Brain pericyte (primary cell): Measurements from ENCODE around the gene SORCS2.

Source experiments
- DNase-seq: peaks from one replicate; pipeline ENCODE4 v3.0.0-alpha.2; 2012; ENCODE audit warnings: low read depth, low spot score

SORCS2 gene

DNA sequence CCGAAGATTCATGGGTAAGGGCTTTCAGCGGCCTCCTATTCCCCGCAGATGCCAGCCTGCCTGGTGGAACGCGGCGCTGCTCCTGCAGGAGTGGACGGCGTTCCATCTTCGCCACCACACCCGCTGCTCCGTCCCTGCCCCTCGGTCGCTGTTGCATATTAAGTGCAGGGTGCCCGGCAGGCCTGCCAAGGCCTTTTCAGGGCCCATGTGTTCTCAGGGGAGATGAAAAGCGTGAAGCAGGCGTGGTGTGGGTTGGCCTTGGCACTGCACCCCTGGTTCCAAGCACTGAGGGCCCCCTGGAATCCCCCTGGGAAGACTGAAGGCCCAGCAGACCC, 52.0 kb downstream of the SORCS2 start:
- DNase-seq = no peak

GRCh38 chr4:7244751-7245320, 52.5 kb downstream of the SORCS2 start:
- DNase-seq = no peak

- DNase-seq = no peak
Observed at GRCh38 chr4:7247521-7247920, 55.2 kb downstream of the SORCS2 start.

DNA sequence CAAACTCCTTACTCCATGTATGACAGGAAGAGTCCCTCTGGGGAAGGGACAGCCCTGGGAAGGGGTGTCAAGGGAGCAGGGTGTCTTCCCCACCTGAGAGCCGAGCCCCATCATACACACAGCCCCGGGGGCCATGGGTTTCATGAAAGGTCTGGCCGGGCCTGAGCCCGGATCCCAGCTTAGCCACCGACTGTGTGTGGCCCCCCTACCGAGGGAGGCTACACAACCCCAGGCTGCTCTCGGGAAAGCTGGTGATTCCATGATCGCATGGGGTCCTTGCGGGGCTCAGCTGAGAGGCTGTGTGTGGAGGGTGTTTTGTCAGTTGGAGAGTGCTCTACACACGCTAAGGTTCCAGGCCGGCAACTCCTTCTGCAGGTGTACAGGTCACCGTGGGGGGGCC, 55.6 kb downstream of the SORCS2 start:
- no peak for DNase-seq

- DNase-seq = no peak
Observed at GRCh38 chr4:7248857-7249256, 56.5 kb downstream of the SORCS2 start.

DNA sequence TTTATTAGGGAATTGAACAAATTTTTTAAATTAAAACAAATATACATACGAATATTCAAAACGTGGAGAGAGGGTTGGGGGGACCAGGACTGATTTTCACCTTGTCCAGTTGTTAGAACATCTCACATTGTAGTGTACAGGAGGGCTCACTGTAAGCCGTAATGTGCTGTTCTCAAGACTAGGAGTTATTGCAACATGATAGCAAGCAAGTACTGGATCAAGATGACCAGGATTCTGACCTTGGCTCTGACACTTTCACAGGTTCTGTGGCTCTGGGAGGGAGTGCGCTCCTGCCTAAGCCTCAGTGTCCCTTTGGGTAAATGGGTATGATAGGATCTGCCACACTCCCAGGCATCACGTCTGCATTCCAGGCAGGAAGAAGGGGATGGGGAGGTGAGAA, 59.0 kb downstream of the SORCS2 start:
- no peak for DNase-seq

- DNase-seq = no peak
Observed at GRCh38 chr4:7252051-7252450, 59.7 kb downstream of the SORCS2 start.

DNA sequence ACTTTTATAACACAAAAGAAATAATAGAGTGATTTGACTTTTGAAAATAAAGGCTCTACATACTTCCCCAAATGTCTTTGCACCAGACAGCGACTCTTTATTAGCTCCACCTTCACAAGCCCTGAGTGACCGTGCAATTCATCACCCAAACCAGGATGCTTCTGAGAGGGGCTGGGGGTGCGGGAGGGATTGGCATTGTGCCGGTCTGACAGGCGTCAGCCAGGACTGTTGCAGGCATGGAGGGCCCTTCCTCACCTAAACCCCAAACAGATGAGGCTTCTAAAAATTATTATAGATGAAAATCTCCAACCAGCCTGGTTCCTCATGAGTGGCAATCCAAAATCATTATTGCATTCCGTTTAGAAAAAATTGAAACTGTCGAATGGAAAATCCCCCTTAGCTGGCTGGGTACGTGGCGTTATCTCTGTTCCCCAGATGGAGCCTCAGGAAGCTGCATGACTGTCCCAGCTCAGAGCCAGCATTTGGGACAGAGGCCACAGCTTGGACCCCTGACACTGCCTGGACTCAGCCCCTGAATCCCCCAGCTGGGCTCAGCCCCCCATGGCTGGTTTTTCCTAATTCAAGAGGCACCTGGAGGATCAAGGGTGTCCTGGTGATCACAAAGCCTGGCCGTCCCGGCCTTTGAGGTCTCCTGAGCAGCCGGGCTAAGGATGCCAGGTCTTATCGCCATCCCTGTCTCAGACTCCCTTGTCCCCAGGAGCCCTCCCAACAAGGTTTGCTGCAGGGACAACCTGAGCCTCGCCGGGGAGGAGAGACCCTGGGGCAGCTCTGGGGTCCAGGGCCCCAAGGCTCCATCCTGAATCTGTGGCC, 60.4 kb downstream of the SORCS2 start:
- DNase-seq = no peak

DNA sequence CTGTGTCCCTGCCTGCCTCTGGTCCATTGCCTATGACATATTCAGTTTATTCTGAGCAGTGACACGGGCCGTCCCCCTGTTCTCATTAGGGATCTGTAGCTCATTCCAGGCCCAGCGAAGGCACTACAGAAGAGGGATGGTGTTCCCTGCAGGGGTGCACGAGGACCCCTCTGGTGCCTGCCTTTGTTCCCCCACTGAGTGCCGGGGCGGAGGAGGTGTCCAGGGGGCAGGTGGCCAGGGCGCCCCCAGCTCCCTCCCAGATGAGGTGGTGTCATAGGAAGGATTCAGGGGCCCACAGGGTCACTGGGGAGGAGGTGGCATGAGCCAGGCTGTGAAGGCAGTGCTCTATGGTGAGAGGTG, 61.0 kb downstream of the SORCS2 start:
- no peak for DNase-seq

DNA sequence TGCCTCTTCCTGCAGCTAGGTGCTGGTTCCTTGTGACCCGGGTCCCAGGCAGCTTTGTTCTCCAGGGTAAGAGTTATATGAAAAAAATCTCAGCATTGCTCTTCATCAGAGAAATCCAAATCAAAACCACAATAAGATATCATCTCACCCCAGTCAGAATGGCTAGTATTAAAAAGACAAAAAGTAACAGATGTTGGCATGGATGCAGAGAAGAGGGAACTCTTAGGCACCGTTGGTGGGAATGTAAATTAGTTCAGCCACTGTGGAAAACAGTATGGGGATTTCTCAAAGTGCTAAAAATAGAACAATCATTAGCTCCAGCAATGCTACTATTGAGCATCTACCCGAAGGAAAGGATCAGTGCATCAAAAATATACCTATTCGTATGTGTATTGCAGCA, 61.5 kb downstream of the SORCS2 start:
- DNase-seq = no peak

- DNase-seq = no peak
Observed at GRCh38 chr4:7254736-7255487, 62.6 kb downstream of the SORCS2 start.

- DNase-seq = no peak
Observed at GRCh38 chr4:7255488-7255881, 63.1 kb downstream of the SORCS2 start.

DNA sequence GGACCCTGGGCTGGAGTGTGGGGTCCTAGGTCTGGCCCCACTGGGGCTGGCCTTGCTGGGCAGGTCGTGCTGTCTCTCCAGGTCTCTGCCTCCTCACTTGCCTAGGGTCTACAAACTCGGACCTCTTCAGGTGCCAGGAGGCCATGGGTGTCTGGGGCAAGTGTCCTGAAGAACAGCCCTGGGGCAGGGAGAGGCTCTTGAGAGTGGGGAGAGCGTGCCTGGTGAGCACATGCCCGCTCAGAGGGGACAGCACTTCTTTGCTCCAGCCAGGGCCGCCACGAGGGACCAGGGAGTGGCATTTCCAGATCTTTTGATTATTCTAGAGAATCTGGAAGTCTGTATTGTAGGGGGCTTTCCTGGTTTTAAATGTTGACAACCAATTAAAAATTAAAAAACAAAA, 63.7 kb downstream of the SORCS2 start:
- no peak for DNase-seq

DNA sequence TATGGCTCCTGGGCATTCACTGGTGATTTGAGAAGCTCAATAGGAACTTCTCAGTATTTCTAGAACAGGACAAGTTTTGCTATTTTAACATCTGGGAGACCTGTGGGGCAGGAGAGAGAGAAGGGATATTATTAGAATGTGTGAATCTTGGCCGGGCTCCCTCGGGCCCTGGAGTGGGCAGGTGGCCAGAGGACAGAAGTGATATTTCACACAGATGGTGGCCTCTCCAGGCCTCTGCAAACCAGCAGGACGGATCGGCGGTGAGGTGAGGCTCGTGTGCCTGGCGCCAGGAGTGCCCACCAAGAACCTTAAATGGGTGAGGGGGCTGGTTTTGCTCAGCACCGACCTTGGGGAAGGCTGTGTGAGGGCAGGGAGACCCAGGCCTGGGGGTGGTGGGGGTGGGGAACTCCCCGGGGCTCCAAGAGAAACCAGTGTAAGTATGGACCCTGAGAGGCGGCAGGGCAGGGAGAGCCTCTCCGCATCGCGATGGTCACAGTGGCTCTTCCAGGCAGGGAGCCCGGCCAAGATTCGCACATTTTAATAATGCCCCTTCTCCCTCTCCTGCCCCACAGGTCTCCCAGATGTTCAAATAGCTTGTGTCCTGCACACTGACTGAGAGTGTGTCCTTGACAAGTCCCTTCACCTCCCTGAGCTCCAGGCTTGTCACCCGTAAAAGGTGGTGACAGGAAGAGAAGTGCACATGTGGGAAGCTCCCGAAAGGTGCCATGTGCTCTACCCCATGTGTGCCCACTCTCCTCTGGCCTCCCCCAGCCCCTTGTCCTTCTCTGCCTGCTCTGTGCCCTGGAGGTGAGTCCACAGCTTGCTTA, 64.9 kb downstream of the SORCS2 start:
- DNase-seq = no peak

- no peak for DNase-seq
Observed at GRCh38 chr4:7259039-7259438, 66.7 kb downstream of the SORCS2 start.

DNA sequence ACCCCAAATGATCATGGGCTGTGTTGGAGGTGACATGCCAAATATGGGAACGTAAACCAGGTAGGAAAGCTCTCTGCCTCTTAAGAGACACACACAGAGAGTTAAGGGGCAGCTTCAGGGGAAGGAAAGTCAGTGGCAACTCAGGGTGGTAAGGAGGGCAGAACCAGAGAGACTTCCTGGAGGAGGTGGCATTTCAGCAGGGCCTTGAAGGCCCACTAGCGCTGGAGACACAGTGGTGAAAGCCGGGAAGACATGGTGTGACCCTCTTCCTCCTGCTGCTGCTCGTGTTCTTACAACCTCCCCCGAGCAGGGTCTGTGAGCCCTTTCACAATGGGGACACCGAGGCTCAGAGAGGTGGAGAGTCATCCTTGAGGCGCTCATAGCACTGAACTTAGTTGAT, 68.2 kb downstream of the SORCS2 start:
- no peak for DNase-seq

- no peak for DNase-seq
Observed at GRCh38 chr4:7261087-7261486, 68.7 kb downstream of the SORCS2 start.

DNA sequence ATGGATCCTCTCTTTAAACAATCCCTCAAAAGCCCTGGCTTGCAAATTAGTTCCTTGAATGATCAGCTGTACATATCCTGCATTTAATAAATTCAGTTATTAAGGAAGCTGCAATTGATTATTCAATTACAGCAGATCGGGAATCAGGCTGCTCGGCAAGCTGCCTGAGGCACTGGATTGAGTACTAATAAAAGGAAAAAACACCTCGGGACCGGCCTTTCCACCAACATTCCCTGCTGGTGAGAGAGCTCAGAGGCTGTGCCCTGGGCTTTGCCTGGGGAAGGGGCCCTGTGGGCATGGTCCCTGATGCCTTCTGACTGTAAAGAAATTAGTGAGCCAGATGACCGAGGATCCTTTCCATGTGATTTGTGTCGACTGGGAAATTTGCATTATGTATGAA, 69.2 kb downstream of the SORCS2 start:
- no peak for DNase-seq

DNA sequence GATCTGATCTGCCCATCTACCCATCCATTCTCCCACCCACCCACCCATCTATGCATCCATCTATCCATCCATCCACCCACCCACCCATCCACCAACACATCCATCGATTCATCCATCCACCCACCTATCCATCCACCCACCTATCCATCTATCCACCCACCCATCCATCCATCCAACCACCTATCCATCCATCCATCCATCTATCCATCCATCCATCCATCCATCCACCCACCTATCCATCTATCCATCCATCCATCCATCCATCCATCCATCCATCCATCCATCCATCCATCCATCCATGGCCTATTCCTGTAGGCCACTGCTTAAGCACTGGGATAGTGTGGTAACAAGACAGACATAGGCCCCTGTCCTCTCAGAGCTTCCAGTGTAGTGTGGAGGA, 69.8 kb downstream of the SORCS2 start:
- no peak for DNase-seq

DNA sequence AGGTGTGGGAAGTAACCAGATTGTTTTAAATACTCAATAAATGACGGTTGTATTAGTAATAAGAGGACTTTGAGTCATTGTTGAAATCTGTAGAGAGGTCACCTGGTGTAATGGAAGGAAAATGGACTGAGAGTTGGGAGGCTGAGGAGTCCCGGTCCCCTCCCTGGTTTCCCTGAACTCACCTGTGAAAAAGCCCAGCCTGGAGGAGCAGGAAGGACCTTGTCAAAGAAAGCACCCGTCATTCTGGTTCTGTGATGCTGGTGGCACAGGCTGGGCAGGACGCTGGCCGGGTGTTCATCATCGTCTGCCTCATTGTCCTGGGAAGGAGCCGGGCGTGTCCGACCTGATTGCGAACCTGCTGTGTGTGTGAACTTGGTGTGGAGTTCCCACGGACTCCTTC, 70.8 kb downstream of the SORCS2 start:
- DNase-seq = no peak

DNA sequence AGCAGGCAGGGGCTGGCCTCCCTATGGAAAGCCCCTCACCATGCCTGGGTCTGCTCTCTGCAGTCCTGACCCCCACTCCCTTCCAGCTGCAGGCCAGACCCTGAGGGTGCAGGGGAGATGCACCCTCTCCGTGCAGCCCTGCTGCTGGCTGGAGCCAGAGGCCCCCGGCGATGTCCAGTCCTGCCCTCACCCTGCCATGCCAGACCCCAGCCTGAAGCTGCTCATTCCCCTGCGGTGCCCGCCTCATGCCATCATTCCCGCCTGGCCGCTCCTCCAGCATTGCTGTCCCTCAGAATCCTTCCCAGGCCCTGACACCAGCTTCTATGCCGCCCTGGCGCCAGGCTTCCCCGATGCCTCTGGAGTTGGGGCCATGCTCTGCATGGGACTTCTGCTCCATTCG, 72.4 kb downstream of the SORCS2 start:
- no peak for DNase-seq
